HG02970 (cell line): ENCODE measurements around the gene HSD11B1L.
"Not testable (repeated sequence)": the region's sequence is repeated elsewhere in the genome, so short reads cannot be mapped to it uniquely, and the experiment has no call there.

Experiments used
- ATAC-seq: cut with Tn5 transposase; IDR thresholded peaks from one replicate; pipeline ENCODE4 v1.9.1; 2021; ENCODE audit warnings: mild to moderate bottlenecking, moderate library complexity, moderate number of reproducible peaks; ENCODE audit not compliant: unreplicated experiment, low FRiP score

HSD11B1L gene

DNA sequence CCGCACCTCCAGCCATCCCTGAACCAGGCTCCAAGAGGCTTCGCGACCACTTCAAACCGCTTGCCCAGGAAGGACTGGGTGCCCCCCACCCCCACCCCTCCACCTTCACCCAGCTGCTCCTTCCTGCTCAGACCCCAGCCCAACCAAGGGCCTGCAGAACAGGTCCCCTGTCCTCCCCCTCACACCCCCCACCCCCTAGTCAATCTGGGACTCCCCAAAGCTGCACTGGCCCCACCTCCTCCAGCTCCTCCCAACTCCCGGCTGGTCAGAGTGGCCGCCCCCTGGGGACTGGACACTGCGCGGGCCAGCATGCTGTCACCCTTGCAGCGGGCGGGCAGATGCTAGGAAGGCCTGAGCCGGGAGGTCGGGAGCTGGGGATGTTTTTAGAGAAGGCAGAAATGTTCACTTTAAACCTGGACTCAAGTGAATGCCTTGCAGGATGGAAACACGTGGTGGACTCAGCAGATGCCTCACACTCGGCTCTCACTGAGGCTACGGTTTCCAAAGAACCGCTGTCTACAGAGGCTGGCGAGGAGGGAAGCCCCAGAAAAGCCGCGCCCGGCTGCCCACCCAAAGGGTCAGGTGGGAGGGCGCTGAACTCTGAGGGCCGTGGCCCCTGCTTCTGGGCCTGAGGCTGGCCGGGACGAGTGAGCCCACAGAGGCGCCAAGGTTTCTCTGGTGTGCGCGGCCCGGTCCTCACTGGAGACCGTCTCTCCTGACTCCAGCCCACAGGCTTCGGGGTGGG, 17.2 kb downstream of the HSD11B1L start:
- no peak for ATAC-seq

DNA sequence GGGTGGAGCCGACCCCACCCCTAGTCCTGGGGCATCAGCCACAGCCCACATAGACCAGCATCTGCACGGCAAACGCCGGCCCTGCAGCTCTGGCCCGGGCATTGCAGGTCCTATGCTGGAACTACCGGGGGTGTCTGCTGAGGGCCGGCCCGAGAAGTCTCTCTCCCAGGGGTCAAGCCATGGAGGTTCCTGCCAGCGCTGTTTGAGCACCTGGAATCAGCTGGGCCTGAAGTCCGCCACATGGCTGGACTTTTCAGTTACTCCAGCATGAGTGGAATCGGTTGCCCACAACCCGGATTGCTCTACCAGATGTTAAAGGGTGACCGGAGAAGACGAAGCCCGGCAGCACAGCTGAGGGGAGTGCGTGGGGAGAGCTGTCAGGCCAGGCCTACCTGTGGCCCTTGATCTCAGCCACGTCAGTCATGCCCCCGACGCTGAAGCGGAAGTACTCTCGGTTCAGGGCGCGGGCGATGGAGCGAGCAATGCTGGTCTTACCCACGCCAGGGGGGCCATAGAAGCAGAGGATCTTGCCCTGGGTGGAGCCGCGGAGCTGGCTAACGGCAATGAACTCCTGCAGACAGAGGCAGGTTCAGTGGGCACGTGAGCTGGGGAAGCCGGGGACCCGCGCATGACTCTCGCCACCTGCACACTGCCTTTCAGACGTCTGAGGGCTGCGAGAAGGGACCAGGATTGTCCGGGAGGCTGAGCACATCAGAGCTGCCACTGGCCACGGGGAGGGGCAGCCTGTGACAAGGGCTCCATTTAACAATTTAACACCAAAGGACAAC, 18.0 kb downstream of the HSD11B1L start:
- no peak for ATAC-seq

- no peak for ATAC-seq
Measured at GRCh38 chr19:5700455-5701092, 19.7 kb downstream of the HSD11B1L start.

DNA sequence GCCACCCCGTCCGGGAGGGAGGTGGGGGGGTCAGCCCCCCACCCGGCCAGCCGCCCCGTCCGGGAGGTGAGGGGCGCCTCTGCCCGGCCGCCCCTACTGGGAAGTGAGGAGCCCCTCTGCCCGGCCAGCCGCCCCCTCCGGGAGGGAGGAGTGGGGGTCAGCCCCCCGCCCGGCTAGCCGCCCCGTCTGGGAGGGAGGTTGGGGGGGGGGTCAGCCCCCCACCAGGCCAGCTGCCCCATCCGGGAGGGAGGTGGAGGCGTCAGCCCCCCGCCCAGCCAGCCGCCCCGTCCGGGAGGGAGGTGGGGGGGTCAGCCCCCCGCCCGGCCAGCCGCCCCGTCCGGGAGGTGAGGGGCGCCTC, 21.2 kb downstream of the HSD11B1L start:
- not testable (repeated sequence) for ATAC-seq

GRCh38 chr19:5703819-5704818, 23.3 kb downstream of the HSD11B1L start:
- no peak for ATAC-seq

DNA sequence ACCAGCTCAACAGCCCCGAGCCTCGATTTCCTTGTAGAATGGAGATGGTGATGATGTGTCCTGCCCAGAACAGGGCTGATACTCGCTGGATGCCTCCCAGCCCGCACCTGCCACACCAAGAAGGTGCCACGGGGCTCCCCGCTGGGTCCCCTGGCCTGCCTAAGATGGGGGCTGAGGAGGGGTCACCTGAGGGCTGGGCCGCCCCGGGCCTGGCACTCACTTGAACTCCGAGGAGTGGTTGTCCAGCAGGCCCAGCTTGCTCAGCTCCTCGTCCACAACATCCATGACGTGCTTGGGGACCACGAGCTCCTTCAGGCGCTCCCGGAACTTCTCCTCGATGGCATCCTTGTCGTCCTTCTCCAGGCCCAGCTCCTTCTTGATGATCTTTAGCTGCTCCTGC, 24.7 kb downstream of the HSD11B1L start:
- no peak for ATAC-seq

DNA sequence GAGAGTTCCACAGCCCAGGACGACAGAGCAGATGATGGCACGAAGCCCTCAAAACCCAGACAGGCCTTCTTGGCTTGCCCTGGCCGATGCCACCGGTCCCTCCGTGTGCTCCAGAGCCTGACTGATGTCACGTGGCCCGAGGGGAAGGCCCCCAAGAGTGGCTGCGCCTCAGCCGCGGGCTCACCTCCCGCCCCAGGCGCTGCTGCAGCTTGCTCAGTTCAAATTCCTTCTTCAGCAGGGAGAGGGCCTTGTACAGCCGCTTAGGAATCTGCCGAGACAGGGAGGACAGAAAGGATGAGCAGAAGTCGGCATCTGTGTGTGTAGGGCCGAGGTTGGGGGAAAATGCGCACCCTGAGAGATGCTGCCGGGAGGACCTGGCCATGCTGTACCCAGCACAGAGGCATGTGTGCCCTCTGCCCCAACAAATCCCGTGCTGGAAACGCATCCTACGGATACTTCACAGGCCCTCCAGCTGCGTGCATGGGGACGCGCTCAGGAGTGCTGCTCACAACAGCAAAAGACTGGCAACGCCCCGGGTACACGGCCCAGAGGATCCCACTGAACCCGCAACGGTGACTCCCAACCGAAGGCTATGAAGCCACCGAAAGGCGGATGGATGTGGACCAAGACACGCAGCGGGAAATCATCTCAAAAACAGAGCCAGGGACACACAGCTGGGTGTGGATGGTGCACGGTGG, 26.2 kb downstream of the HSD11B1L start:
- ATAC-seq: no peak

DNA sequence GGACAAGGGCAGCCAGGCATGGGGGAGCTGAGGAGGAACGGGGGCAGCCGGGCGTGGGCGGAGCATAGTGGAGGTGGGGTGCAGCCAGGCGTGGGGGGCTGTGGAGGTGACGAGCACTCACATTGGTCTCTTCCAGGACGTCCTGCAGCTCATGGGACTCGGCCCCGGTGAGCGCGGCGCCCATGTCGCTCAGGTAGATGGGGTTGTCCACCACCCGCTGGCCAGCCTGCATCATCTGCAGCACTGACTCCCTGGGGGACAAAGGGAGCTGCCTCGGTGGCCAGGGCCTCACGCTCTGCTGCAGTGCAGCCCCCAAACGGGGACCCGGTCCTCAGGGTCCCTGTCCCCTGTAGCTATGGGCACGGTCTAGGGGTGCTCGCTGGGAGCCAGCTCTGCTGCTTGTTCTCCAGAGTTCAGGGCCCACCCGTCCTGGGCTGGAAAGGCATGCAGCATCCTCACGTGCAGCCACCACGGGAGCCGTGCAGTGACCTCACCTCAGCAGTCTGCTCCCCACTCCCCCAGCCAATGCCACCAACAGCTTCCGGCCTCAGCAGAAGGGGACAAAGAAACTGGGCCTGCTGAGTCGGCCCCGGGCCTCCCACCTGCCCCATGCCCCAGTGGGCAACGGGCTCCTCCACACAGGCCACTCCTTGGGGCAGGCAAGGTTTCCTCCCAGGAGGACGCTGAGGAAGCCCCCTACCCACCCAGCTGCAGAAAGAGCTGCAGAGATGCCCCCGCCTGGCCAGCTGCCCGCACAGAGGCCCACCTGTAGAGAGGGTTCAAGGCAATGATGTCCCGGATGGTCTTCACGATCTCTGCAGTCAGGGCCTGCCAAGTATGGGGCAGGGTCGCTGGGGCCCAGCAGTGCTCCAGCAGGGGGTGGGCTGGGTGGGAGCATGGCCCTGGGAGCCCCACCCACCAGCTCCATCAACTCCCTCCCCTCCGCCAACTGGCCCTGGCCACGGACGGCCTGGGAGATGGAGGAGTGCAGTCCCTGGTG, 27.0 kb downstream of the HSD11B1L start:
- no peak for ATAC-seq

DNA sequence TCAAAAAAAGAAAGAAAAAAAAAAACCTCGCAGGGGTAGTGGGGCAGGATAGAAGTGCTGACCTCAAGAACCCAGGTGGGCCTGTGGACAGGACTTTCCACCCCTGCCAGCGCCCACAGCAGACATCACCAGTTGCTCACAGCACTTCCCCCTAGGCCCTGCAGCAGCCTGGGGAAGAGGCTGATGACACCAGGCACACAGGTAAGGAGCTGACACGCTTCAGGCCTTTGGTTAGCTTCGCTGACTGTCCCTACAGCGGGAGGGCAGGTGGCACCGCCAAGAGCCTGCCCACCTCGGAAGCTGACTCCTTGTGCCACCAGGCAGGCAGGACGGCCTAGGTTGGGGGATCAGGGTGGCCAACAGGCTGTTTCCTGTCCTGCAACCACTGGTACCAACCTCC, 30.2 kb downstream of the HSD11B1L start:
- ATAC-seq: no peak

GRCh38 chr19:5711713-5712161, 30.9 kb downstream of the HSD11B1L start:
- ATAC-seq: no peak

- no peak for ATAC-seq
Measured at GRCh38 chr19:5713228-5713627, 32.4 kb downstream of the HSD11B1L start.

GRCh38 chr19:5714816-5715215, 34.0 kb downstream of the HSD11B1L start:
- no peak for ATAC-seq

GRCh38 chr19:5717215-5717935, 36.5 kb downstream of the HSD11B1L start:
- no peak for ATAC-seq

DNA sequence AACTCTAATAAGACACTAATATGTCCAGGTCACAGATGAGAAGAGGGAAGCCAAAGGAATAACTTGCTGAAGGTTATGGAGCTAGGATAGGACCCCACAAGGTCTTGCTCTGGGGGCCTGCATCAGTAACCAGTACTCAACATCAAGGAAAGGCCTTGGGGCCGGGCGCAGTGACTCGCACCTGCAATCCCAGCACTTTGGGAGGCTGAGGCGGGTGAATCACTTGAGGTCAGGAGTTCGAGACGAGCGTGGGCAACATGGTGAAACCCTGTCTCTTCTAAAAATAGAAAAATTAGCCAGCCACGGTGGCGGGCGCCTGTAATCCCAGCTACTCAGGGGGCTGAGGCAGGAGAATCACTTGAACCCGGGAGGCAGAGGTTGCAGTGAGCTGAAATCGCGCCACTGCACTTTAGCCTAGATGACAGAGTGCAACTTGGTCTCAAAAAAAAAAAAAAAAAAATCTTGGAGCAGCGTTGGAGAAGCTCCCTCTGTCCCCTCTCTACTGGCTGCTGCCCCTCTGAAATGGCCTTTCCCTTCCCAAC, 37.3 kb downstream of the HSD11B1L start:
- ATAC-seq: no peak

DNA sequence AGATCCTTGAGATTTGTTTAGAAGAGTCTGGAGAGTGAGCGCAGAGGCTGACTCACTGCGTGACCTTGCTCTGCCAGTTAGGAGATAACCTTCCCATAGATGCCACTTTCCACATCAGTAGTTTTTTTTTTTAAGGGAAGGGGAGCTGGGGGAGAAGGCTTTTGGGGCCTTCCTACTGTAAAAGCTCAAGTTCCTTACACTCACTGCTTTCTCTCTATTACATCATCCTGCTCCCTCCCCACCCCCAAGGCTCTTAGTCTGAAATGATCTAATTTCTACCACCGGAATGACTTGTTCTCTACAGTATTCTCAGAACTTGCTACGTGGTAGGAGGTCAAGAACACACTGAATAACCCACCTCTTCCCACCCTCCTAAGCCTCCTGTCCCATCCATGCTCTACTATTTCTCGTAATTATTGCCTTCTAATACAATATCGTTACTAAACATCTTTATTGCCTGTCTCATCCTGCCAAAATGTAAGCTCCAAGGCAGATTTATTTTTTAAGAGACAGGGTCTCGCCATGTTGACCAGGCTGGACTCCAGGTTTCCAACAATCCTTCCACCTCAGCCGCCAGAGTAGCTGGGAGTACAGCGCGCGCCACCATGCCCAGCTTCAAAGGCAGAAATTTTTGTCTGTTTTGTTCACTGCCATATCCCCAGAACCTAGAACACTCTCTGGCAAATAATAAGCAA, 37.9 kb downstream of the HSD11B1L start:
- no peak for ATAC-seq

- no peak for ATAC-seq
Measured at GRCh38 chr19:5719274-5719960, 38.6 kb downstream of the HSD11B1L start.
